Chondrocyte (in vitro differentiated cells): ENCODE results near the gene TYMP. TPM values are rescaled to one million over a fixed set of nuclear protein-coding genes. Genes with fewer than 3 reads are reported as not detected.

Experiments used
- DNase-seq: peaks from one replicate; pipeline ENCODE4 v3.0.0; 2021; ENCODE audit warnings: mixed read lengths, low spot score
- H3K27ac Mint-ChIP-seq: one replicate; pipeline ENCODE4 v1.8.0; 2021; ENCODE audit warnings: mild to moderate bottlenecking, moderate library complexity, mixed read lengths; ENCODE audit not compliant: unreplicated experiment
- H3K27me3 Mint-ChIP-seq: 2 replicates; pipeline ENCODE4 v1.8.0; 2021; ENCODE audit warnings: low read depth, mixed read lengths
- H3K36me3 Mint-ChIP-seq: 2 replicates; pipeline ENCODE4 v1.8.0; 2021; ENCODE audit warnings: low read depth, mixed read lengths
- H3K4me1 Mint-ChIP-seq: 2 replicates; pipeline ENCODE4 v1.8.0; 2021; ENCODE audit warnings: low read depth, mild to moderate bottlenecking, mixed read lengths
- H3K4me3 Mint-ChIP-seq: one replicate; pipeline ENCODE4 v1.8.0; 2021; ENCODE audit warnings: mild to moderate bottlenecking, moderate library complexity, mixed read lengths; ENCODE audit not compliant: unreplicated experiment
- H3K9me3 Mint-ChIP-seq: 2 replicates; pipeline ENCODE4 v1.8.0; 2021; ENCODE audit warnings: low read depth, mixed read lengths
- total RNA-seq: library from RNA; stranded (reverse); gene quantifications from 3 replicates; pipeline ENCODE4 v1.2.1, GENCODE V29; 2021
- TF ChIP-seq, protein P1 (sequence below): fragments of 200-600 bp; sonication (generic); IDR thresholded peaks from 2 replicates; pipeline ENCODE4 v1.5.0; 2021; ENCODE audit warnings: antibody characterized with exemption, mild to moderate bottlenecking, moderate library complexity

The TYMP gene
- total RNA-seq, 1 donor from 2014 or later = 39.5 TPM

DNA sequence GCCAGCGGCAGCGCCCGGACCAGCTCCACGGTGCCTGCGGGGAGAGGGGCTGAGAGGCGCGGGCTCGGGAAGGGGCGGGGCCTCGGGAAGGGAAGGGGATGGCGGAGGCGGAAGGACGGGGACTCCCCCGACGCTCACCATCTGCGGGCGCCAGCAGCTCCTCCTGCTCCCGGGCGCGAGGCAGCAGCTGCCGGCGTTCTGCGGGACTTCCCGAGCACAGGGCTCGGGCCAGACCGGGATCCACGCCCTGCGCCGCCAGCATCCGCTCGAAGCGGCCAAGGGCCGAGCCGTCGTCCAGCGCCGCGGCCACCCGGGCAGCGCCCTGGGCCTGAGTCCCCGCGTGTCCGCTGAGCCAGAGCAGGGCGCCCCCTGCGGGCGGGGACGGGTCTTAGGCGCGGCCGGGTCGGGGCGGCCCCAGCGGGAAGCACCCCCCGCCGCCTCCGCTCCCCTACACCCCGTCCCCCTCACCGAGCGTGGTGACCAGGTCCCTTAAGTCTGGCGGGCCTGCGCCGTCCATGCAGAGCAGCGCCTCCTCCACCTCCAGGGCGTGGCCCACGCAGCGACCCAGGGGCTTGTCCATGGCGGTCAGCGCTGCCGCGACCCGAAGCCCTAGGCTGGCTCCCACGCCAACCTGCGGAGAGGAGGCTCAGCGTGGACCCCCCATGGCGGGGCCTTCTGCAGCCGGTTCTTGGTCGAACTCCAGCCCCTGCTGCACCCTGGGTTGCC lies 3.5 kb downstream of the TYMP start:
- H3K27me3 Mint-ChIP-seq = no peaks in the 10 kb centered on the region
- peak overlapping the region; percentile 70 for H3K4me3 Mint-ChIP-seq
- TF ChIP-seq, protein P1, sequence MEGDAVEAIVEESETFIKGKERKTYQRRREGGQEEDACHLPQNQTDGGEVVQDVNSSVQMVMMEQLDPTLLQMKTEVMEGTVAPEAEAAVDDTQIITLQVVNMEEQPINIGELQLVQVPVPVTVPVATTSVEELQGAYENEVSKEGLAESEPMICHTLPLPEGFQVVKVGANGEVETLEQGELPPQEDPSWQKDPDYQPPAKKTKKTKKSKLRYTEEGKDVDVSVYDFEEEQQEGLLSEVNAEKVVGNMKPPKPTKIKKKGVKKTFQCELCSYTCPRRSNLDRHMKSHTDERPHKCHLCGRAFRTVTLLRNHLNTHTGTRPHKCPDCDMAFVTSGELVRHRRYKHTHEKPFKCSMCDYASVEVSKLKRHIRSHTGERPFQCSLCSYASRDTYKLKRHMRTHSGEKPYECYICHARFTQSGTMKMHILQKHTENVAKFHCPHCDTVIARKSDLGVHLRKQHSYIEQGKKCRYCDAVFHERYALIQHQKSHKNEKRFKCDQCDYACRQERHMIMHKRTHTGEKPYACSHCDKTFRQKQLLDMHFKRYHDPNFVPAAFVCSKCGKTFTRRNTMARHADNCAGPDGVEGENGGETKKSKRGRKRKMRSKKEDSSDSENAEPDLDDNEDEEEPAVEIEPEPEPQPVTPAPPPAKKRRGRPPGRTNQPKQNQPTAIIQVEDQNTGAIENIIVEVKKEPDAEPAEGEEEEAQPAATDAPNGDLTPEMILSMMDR = peak; percentile 79
- peaks cover 3% of the 10 kb centered on the region for H3K36me3 Mint-ChIP-seq
- peaks cover 49% of the 10 kb centered on the region for H3K4me1 Mint-ChIP-seq
- H3K27ac Mint-ChIP-seq = peak overlapping the region; percentile 92
- peak; percentile 92 for DNase-seq
- H3K9me3 Mint-ChIP-seq = no peaks in the 10 kb centered on the region

DNA sequence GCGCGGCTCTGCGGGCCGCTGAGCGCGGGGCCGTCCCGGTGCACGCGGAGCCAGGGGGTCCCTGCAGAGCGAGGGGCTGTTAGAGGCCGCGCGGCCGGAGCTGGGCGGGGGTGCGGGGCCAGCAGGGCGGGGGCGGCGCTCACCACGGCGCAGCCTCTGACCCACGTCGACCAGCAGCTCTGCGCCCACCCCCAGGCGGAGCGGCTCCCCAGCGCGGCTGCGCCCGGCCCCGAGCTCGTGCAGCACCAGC lies 4.0 kb downstream of the TYMP start:
- no peak overlapping the region for H3K27ac Mint-ChIP-seq
- H3K9me3 Mint-ChIP-seq = no peaks in the 10 kb centered on the region
- TF ChIP-seq, protein P1 = no peak
- DNase-seq = no peak
- peak overlapping the region; percentile 95 for H3K4me3 Mint-ChIP-seq
- H3K4me1 Mint-ChIP-seq = peaks cover 46% of the 10 kb centered on the region
- H3K36me3 Mint-ChIP-seq = peaks cover 3% of the 10 kb centered on the region
- no peaks in the 10 kb centered on the region for H3K27me3 Mint-ChIP-seq

DNA sequence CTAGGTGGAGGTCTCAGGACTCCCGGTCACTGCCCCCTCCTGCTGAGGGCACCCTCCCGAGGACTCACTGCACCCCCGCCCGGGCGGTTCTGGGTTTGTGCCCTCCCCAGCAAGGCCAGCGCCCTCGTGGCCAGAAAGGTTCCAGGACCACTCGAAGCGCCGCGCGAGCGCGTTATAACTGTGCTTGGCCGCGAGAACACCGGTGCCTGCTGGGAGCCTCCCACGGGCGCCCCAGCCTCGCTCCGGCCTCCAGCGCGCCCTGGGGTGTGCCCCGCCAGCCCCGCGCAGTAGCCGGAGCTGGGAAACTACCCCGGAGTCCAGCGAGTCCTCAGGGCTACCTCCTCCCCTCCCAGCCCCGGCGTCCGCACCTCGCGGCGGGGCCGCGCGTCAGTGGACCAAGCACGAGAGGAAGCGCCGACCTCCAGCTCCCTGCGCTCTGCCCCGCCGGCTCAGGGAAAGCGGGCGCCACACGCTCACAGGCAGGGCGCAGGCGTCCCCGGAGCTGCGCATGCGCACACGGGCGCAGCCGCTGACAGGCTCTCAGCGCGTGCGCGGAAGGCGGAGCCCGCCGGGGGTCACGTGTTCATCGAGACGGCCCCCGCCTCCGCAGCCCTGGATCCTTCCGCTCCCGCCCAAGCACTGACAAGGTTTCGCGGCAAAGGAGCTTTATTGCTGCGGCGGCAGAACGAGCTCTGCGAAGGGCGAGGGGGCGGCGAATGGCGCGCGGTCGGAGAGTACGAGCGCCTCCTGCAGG lies 4.5 kb downstream of the TYMP start, which contains the start of gene SCO2:
SCO2 (minus strand) TSS at position 495 of the 754 bp plus-strand sequence. CDS start 1,187 bp downstream, outside the sequence.
- peak; percentile 97 for DNase-seq
- peak within 1 kb of the TSS; percentile 92 for H3K27ac Mint-ChIP-seq
- peaks cover 3% of the 10 kb centered on the region for H3K36me3 Mint-ChIP-seq
- H3K27me3 Mint-ChIP-seq = no peaks in the 10 kb centered on the region
- peaks cover 46% of the 10 kb centered on the region for H3K4me1 Mint-ChIP-seq
- TF ChIP-seq, protein P1 = peak; percentile 73
- peak within 1 kb of the TSS; percentile 95 for H3K4me3 Mint-ChIP-seq
- H3K9me3 Mint-ChIP-seq = no peaks in the 10 kb centered on the region

DNA sequence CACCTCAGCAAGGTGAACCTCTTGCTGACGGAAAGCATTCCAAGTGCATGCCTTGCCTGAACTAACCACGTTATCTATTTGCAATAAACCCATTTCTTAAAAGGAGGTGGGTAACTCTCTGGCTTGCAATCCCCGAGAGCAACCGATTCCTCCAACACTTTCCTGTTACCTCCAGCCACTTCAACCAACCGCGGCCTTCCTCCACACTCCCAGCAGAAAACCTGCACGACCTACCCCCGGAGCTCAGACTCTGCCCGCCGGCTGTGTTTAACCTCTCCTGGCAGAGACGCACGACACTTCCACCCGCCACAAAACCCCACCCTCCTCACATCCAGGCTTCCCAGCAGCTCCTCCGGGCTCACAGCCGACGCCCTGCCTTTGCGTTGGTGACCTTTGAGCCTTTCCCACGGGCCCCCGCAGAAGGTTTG lies 5.1 kb downstream of the TYMP start:
- DNase-seq = peak; percentile 69
- Mint-ChIP-seq H3K27me3 (no peaks in the 10 kb centered on the region), H3K4me1 (peaks cover 46% of the 10 kb centered on the region), H3K36me3 (peaks cover 4% of the 10 kb centered on the region), H3K9me3 (no peaks in the 10 kb centered on the region), H3K27ac (peak overlapping the region; percentile 89), H3K4me3 (peak overlapping the region; percentile 95)
- TF ChIP-seq, protein P1 = no peak

DNA sequence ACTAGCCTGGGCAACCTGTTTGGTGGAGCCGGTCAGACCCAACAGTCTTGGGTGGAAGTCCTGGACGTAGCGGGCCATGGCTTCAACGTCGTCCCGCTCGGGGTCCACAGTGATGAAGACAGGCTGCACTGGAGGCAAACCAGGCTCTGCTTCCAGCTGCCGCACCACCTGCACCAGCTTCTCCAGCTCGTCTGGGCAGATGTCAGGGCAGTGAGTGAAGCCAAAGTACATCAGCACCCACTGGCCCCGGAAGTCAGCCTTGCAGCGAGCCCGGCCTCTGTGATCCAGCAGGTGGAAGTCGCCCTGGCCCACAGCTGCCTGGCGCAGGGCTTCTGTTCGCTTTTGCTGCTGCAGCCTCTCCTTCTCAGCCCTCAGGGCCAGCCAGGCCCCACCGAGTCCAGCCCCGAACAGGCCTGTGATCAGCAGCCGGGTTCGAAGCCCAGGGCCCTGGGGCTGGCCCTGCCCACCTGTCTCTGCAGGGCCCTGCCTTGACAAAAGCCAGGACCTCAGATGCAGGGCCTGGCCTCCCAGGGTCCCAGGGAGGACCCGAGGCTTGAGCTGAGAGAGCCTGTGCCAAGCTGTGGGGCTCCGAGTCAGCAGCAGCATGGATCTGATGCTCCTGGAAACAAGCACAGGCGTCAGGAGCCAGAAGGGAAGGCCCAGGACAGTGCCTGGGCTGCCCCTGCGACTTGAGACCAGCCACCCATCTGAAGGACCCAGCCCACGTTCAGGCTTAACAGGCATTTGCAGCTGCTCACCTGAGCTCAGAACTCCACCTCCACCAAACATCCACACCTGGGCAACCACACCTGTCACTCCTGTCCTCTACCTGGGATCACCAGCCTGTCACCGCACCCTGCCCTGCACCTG lies 5.8 kb downstream of the TYMP start:
- Mint-ChIP-seq H3K4me1 (peaks cover 46% of the 10 kb centered on the region), H3K27me3 (no peaks in the 10 kb centered on the region), H3K9me3 (no peaks in the 10 kb centered on the region), H3K4me3 (peak overlapping the region; percentile 95), H3K36me3 (peaks cover 7% of the 10 kb centered on the region), H3K27ac (peak overlapping the region; percentile 89)
- peak; percentile 50 for DNase-seq
- TF ChIP-seq, protein P1 = no peak
